Chondrocyte (in vitro differentiated cells): Measurements from ENCODE around the gene ZFYVE27. TPM values are rescaled to one million over a fixed set of nuclear protein-coding genes. Genes with fewer than 3 reads are reported as not detected.

Experiments used
- DNase-seq: peaks from one replicate; pipeline ENCODE4 v3.0.0; 2021; ENCODE audit warnings: mixed read lengths, low spot score
- H3K27ac Mint-ChIP-seq: one replicate; pipeline ENCODE4 v1.8.0; 2021; ENCODE audit warnings: mild to moderate bottlenecking, moderate library complexity, mixed read lengths; ENCODE audit not compliant: unreplicated experiment
- H3K27me3 Mint-ChIP-seq: 2 replicates; pipeline ENCODE4 v1.8.0; 2021; ENCODE audit warnings: low read depth, mixed read lengths
- H3K36me3 Mint-ChIP-seq: 2 replicates; pipeline ENCODE4 v1.8.0; 2021; ENCODE audit warnings: low read depth, mixed read lengths
- H3K4me1 Mint-ChIP-seq: 2 replicates; pipeline ENCODE4 v1.8.0; 2021; ENCODE audit warnings: low read depth, mild to moderate bottlenecking, mixed read lengths
- H3K4me3 Mint-ChIP-seq: one replicate; pipeline ENCODE4 v1.8.0; 2021; ENCODE audit warnings: mild to moderate bottlenecking, moderate library complexity, mixed read lengths; ENCODE audit not compliant: unreplicated experiment
- H3K9me3 Mint-ChIP-seq: 2 replicates; pipeline ENCODE4 v1.8.0; 2021; ENCODE audit warnings: low read depth, mixed read lengths
- CTCF ChIP-seq: fragments of 200-600 bp; sonication (generic); IDR thresholded peaks from 2 replicates; pipeline ENCODE4 v1.5.0; 2021; ENCODE audit warnings: antibody characterized with exemption, mild to moderate bottlenecking, moderate library complexity
- total RNA-seq: library from RNA; stranded (reverse); gene quantifications from 3 replicates; pipeline ENCODE4 v1.2.1, GENCODE V29; 2021

The ZFYVE27 gene
- total RNA-seq, 1 donor from 2014 or later = 16.9 TPM

GRCh38 chr10:97784200-97784810 is 47.4 kb downstream of the ZFYVE27 start:
- Mint-ChIP-seq H3K27ac (no peak overlapping the region), H3K4me3 (no peak overlapping the region), H3K4me1 (peaks cover 19% of the 10 kb centered on the region), H3K27me3 (peaks cover 15% of the 10 kb centered on the region), H3K9me3 (no peaks in the 10 kb centered on the region), H3K36me3 (no peaks in the 10 kb centered on the region)
- DNase-seq = no peak
- TF ChIP-seq CTCF = no peak

GRCh38 chr10:97785231-97785630 is 48.3 kb downstream of the ZFYVE27 start:
- DNase-seq = no peak
- Mint-ChIP-seq H3K4me3 (no peak overlapping the region), H3K27me3 (peaks cover 17% of the 10 kb centered on the region), H3K9me3 (no peaks in the 10 kb centered on the region), H3K27ac (no peak overlapping the region), H3K36me3 (no peaks in the 10 kb centered on the region), H3K4me1 (peaks cover 19% of the 10 kb centered on the region)
- no peak for TF ChIP-seq CTCF

GRCh38 chr10:97785731-97786130 is 48.8 kb downstream of the ZFYVE27 start:
- DNase-seq = no peak
- no peak for TF ChIP-seq CTCF
- no peak overlapping the region for H3K4me3 Mint-ChIP-seq
- no peak overlapping the region for H3K27ac Mint-ChIP-seq
- no peaks in the 10 kb centered on the region for H3K9me3 Mint-ChIP-seq
- H3K27me3 Mint-ChIP-seq = peaks cover 17% of the 10 kb centered on the region
- H3K4me1 Mint-ChIP-seq = peaks cover 14% of the 10 kb centered on the region
- no peaks in the 10 kb centered on the region for H3K36me3 Mint-ChIP-seq

- no peak overlapping the region for H3K4me3 Mint-ChIP-seq
- no peak for TF ChIP-seq CTCF
- H3K36me3 Mint-ChIP-seq = no peaks in the 10 kb centered on the region
- H3K4me1 Mint-ChIP-seq = no peaks in the 10 kb centered on the region
- peaks cover 21% of the 10 kb centered on the region for H3K27me3 Mint-ChIP-seq
- DNase-seq = no peak
- no peaks in the 10 kb centered on the region for H3K9me3 Mint-ChIP-seq
- H3K27ac Mint-ChIP-seq = no peak overlapping the region
Measured at GRCh38 chr10:97788552-97789442, 51.9 kb downstream of the ZFYVE27 start.

GRCh38 chr10:97789770-97790397 is 53.0 kb downstream of the ZFYVE27 start:
- Mint-ChIP-seq H3K9me3 (no peaks in the 10 kb centered on the region), H3K27me3 (peaks cover 21% of the 10 kb centered on the region), H3K36me3 (no peaks in the 10 kb centered on the region), H3K4me3 (no peak overlapping the region), H3K4me1 (no peaks in the 10 kb centered on the region), H3K27ac (no peak overlapping the region)
- DNase-seq = no peak
- no peak for TF ChIP-seq CTCF
